Karpas-422 (cell line): ENCODE results near the gene TSSK2. TPM values are rescaled to one million over a fixed set of nuclear protein-coding genes. Genes with fewer than 3 reads are reported as not detected.

Experiments used
- DNase-seq: peaks from one replicate; pipeline ENCODE4 v3.0.0-alpha.2; 2015
- H2AFZ ChIP-seq: fragments of 200-600 bp; sonication (generic); 2 replicates; pipeline ENCODE4 v1.6.1; 2014; ENCODE audit warnings: antibody characterized with exemption, low read length, mixed read lengths
- H3K27ac ChIP-seq: fragments of 200-600 bp; sonication (generic); 2 replicates; pipeline ENCODE4 v1.5.1; 2014; ENCODE audit warnings: mild to moderate bottlenecking, low read length, moderate library complexity
- H3K27me3 ChIP-seq: fragments of 200-600 bp; sonication (generic); 2 replicates; pipeline ENCODE4 v1.6.1; 2014; ENCODE audit warnings: low read length, mixed read lengths
- H3K36me3 ChIP-seq: fragments of 200-600 bp; sonication (generic); 2 replicates; pipeline ENCODE4 v1.6.1; 2014; ENCODE audit warnings: low read length, mixed read lengths; ENCODE audit not compliant: insufficient read depth
- H3K4me1 ChIP-seq: fragments of 200-600 bp; sonication (generic); 2 replicates; pipeline ENCODE4 v1.6.1; 2014; ENCODE audit warnings: mild to moderate bottlenecking, low read length, mixed read lengths
- H3K4me2 ChIP-seq: fragments of 200-600 bp; sonication (generic); 2 replicates; pipeline ENCODE4 v1.6.1; 2014; ENCODE audit warnings: low read length, low read depth, mild to moderate bottlenecking; ENCODE audit not compliant: poor library complexity, severe bottlenecking
- H3K4me3 ChIP-seq: fragments of 200-600 bp; sonication (generic); 2 replicates; pipeline ENCODE4 v1.5.1; 2014; ENCODE audit warnings: mild to moderate bottlenecking, antibody characterized with exemption, low read length, mixed read lengths
- H3K79me2 ChIP-seq: fragments of 200-600 bp; sonication (generic); 2 replicates; pipeline ENCODE4 v1.6.1; 2014; ENCODE audit warnings: mild to moderate bottlenecking, low read length, mixed read lengths
- H3K9ac ChIP-seq: fragments of 200-600 bp; sonication (generic); 2 replicates; pipeline ENCODE4 v1.6.0; 2014; ENCODE audit warnings: low read length
- H3K9me2 ChIP-seq: fragments of 200-600 bp; sonication (generic), shearing (Covaris generic); replicated peaks from 2 replicates; pipeline ENCODE4 v1.6.0; 2014; ENCODE audit warnings: mild to moderate bottlenecking, low read length, moderate library complexity; ENCODE audit not compliant: insufficient read depth
- H3K9me3 ChIP-seq: fragments of 300-700, 200-600 bp; sonication (generic); 2 replicates; pipeline ENCODE4 v1.6.1; 2014; ENCODE audit warnings: low read length, mixed read lengths
- H4K20me1 ChIP-seq: fragments of 200-600 bp; sonication (generic); 2 replicates; pipeline ENCODE4 v1.6.1; 2014; ENCODE audit warnings: mild to moderate bottlenecking, antibody characterized with exemption, low read length, low read depth; ENCODE audit not compliant: insufficient read depth
- total RNA-seq: library from RNA; depleted of rRNA; stranded (reverse); fragments of >200 nt; shearing (Covaris generic); gene quantifications from 2 replicates; pipeline ENCODE4 v1.2.3, GENCODE V29; 2014; ENCODE audit warnings: low replicate concordance

TSSK2 gene
- total RNA-seq, 1 experiment from 2014 or later = not detected

DNA sequence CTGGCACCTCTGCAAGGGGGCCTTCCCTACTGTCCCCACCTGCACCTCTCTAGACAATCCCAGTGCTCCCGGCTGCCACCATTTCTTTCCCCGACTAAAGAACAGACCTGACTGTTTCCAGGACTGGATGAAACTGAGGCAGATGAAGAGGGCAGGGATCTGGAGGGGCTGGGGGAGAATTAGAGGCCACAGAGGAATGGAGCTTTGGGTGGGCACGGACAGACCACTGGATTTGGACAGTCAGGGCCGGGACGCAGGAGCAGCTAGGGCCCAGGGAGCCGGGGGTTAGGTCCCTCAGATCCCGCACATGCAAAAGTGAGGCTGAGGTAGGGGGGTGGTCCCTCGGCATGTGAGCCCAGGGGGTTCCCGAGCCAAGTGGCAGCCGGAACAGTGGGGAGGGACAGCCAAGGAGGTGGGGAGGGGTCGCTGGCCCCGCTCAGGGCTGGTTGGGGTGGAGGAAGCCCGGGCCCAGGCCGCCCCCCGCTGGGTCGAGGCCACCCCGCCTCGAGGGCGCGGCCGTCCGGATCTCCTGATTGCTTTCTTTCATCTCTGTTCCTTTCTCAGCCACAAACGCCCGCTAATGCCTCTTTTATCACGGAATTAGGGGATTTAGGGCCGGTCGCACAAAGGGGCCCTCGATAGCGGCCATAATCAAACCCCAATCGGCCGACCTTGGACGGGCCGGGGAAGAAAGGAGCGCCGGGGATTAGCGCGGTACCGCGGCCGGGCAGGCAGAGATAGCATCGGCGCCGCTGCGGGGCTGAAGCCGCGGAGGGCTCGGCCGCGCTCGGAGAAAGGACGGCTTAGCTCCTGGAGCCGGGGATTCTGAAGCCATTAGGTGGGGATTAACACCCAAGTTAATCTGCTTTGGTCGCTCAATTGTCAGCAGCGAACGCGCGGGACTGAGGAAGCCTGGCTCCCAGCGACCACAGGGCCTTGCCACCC lies 38.2 kb downstream of the TSSK2 start:
- no peak overlapping the region for H3K4me2 ChIP-seq
- H2AFZ ChIP-seq = no peak overlapping the region
- DNase-seq = no peak

DNA sequence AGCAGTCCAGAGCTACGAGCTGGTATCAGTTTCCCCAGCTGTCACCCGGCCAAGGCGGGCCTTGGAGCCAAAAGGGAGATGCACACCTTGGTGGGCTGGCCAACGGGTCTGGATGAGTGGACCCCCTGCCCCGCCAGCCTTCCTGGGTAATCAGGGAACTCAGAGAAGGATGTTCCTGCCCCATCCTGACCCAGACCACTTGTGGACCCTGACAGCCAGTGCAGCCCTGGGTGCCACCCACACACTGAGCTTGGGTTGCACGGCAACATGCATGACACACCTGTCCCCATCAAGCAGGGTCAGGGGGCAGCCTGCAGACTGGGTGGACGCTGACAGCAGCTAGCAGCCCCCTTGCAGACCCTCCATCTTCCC lies 38.8 kb downstream of the TSSK2 start:
- Histone ChIP-seq H3K9me3 (no peaks in the 10 kb centered on the region), H3K4me3 (no peak overlapping the region), H3K4me2 (no peak overlapping the region), H3K36me3 (no peaks in the 10 kb centered on the region), H3K9ac (no peak overlapping the region), H3K27ac (no peak overlapping the region), H3K79me2 (peaks cover 31% of the 10 kb centered on the region), H3K9me2 (no peaks in the 10 kb centered on the region), H3K27me3 (no peaks in the 10 kb centered on the region), H4K20me1 (peaks cover 5% of the 10 kb centered on the region; the same call in 1 of the 2 replicates), H3K4me1 (peaks cover 32% of the 10 kb centered on the region), H2AFZ (no peak overlapping the region)
- DNase-seq = no peak

More for the DNA sequence above, 38.2 kb downstream of the TSSK2 start:
- Histone ChIP-seq H3K27me3 (no peaks in the 10 kb centered on the region), H3K36me3 (no peaks in the 10 kb centered on the region), H3K9ac (no peak overlapping the region), H3K9me2 (no peaks in the 10 kb centered on the region), H3K9me3 (peaks cover 4% of the 10 kb centered on the region), H3K4me1 (peaks cover 26% of the 10 kb centered on the region), H3K79me2 (peaks cover 25% of the 10 kb centered on the region), H3K27ac (no peak overlapping the region), H4K20me1 (peaks cover 5% of the 10 kb centered on the region; the same call in 1 of the 2 replicates), H3K4me3 (no peak overlapping the region)

DNA sequence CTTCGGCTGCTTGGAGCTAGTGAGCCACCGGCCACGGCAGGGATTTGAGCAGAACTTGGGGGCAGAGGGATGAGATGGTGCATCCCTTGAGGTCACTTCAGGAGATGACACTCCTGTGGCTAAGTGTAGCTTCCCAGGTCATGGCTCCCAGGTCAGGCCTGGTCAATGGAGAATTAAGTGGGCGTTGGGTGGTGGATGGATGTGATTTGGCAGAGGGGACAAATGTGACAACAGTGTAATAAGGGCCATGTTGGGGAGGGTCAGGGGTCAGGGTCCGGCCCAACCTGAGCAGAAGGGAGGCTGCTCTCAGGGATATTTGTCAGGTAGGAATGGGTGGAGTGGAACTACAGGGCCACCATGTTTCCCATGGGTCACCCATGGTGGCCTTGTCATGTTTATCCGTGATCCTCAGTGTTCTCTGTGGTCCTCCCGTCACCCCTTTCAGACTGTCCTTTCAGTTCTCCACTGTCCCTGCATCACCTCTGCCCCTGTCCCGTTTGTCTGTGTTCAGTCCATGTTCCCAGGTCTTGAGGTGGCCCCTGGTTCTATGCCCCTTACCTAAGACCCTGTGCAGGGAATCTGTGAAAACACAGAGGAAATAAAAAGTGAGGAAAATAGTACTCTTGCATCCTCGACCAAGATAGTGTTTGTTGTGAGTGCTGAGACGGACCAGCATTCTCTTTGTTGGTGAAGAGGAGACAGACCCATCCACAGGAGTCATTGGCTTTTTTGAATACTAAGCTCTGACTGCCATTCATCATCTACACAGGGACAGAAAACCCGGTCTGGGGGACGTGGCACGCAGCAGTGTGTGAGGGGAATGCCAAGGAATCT lies 41.3 kb downstream of the TSSK2 start:
- Histone ChIP-seq H3K9ac (peak overlapping the region; percentile 100), H4K20me1 (peaks cover 5% of the 10 kb centered on the region; the same call in 1 of the 2 replicates), H2AFZ (no peak overlapping the region), H3K9me2 (no peaks in the 10 kb centered on the region), H3K4me3 (peak overlapping the region; percentile 95), H3K4me2 (peak overlapping the region; percentile 95), H3K27me3 (no peaks in the 10 kb centered on the region), H3K27ac (peak overlapping the region; percentile 97), H3K36me3 (no peaks in the 10 kb centered on the region; the same call in 1 of the 2 replicates), H3K9me3 (no peaks in the 10 kb centered on the region), H3K4me1 (peaks cover 57% of the 10 kb centered on the region), H3K79me2 (peaks cover 56% of the 10 kb centered on the region)
- DNase-seq = peak; percentile 48

DNA sequence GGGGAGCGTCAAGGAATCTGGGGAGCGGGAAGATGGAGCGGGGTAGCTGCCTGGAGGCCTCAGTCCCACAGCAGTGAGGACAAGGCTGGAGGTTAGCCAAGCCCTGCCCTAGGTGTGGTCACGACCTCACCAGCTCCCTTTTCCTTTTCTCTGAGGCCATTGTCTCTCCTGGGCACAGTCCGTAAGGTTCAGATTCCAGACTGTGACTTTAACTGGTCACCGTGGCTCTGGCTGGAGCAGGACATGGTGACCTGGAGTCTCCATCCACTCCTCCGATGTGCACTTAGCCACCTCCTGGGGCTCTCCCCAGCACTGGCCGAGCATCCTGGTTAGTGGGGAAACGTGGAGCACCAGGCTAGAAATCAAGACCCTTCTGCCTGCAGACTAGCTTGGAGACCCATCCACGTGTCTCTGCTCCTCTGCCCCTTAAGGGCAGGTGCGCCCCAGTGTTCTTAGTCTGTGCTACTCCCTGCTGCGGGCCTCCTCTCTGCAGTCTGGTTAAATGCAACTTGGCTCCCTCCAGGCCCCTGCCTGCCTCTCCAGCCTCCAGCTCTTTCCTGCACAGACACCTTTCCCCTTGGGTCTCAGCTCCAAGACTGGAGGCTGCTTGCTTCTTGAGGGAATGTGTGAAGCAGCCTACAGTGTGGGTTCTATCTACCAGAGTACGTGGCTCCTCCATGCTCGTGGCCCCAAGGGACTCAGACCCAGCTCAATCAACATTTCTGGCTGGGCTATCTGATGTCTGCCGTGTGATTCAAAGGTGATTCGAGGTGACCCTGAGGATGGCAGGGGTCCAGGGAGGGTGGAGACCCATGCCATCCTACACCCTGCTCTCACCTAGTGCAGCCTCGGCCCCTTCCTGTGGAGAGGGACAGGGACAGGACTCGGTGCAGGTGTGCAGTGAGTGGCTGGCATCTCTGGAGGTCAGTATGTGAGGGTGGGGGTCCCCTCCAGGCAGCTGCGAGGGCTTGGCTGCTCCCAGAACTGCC lies 42.2 kb downstream of the TSSK2 start:
- Histone ChIP-seq H3K27me3 (no peaks in the 10 kb centered on the region), H3K79me2 (peaks cover 64% of the 10 kb centered on the region), H4K20me1 (peaks cover 5% of the 10 kb centered on the region; the same call in 1 of the 2 replicates), H3K36me3 (no peaks in the 10 kb centered on the region; the same call in 1 of the 2 replicates), H3K4me3 (peak overlapping the region; percentile 95), H3K27ac (peak overlapping the region; percentile 97), H3K9me2 (no peaks in the 10 kb centered on the region), H3K4me2 (peak overlapping the region; percentile 95), H3K9ac (peak overlapping the region; percentile 100), H2AFZ (no peak overlapping the region), H3K4me1 (peaks cover 58% of the 10 kb centered on the region), H3K9me3 (no peaks in the 10 kb centered on the region)
- DNase-seq = peak; percentile 74

DNA sequence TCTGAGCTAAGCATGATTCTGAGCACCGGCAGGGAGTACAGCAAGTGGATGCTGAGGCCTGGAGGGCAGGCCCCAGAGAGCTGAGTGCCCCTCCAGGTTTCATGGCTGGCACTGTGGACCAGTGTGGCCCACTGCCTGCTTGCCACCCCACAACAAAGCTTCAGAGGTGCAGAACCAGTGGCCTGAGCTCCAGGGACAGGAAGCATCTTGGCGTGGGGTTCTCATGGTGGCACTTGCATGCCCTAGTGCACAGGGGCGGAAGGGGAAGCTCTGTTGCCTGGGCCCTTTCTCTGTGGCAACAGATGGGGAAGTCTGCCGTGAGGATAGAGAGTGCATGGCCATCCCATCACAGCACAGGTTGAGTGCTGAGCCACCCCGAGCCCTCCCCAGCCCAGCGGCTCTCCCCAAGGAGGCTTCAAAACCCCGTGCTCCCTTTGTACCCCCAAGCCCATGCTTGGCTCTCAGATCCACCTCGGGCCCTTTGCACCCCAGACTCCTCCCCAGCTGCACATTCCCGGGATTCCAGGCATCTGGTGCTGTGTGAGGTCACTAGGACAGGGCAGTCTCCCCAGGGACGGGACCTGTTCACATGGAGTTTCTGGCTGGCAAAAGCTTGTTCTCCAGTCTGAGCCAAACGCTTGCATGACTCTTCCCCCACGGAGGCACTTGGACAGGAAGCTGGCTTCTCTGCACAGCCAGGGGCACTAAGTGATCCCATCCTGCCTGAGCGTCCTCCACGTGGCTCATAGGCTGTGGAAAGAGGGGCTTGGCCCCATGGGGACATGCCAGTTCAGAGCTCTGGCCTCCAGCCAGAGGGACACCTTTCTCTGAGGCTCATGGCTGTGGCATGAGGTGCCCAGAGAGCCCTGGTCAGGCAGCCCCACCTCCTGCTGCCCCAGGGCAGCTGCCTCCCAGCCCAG lies 43.3 kb downstream of the TSSK2 start:
- Histone ChIP-seq H3K4me1 (peaks cover 63% of the 10 kb centered on the region), H3K9ac (peak overlapping the region; percentile 100), H3K36me3 (no peaks in the 10 kb centered on the region; the same call in 1 of the 2 replicates), H3K9me3 (no peaks in the 10 kb centered on the region), H3K27me3 (no peaks in the 10 kb centered on the region), H3K4me3 (peak overlapping the region; percentile 95), H3K4me2 (peak overlapping the region; percentile 95), H3K79me2 (peaks cover 64% of the 10 kb centered on the region), H3K9me2 (no peaks in the 10 kb centered on the region), H2AFZ (no peak overlapping the region), H4K20me1 (peaks cover 5% of the 10 kb centered on the region; the same call in 1 of the 2 replicates), H3K27ac (peak overlapping the region; percentile 97)
- DNase-seq = peak; percentile 94

DNA sequence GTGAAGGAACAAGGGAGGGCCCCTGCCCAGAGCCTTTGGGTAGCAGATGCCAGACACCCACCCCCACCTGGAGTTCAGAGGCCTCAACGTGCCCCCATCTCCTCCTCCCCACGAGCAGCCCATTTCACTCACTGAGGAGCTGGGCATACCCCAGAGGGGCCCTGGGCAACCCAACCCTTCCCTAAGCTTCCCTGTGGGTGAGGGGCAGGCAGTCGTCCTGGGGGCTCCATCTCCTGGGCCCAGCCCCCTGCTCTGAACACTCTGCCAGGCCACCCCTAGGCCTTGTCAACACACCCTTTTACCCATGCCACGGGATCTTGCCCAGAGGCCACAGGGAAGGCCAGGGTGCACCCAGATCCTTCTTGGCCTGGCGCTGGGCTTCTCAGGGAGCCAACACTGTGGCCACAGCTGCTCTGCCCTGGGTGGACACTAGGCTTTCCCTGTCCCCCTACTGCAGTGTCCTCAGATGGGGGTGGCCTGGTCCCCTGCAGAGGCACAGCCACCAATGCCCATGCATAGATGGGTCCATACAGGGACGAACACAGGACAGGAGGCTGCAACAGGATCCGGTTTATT lies 44.0 kb downstream of the TSSK2 start:
- Histone ChIP-seq H3K9me2 (no peaks in the 10 kb centered on the region), H4K20me1 (peaks cover 5% of the 10 kb centered on the region; the same call in 1 of the 2 replicates), H3K27ac (peak overlapping the region; percentile 97), H3K4me2 (peak overlapping the region; percentile 95), H3K27me3 (no peaks in the 10 kb centered on the region), H3K79me2 (peaks cover 64% of the 10 kb centered on the region), H3K9me3 (no peaks in the 10 kb centered on the region), H3K9ac (peak overlapping the region; percentile 100), H3K4me1 (peaks cover 68% of the 10 kb centered on the region), H3K36me3 (no peaks in the 10 kb centered on the region; the same call in 1 of the 2 replicates), H3K4me3 (peak overlapping the region; percentile 95), H2AFZ (no peak overlapping the region)
- DNase-seq = no peak
